HG03565 (cell line): ENCODE data around the gene DSN1.
"Not testable (repeated sequence)": the region's sequence is repeated elsewhere in the genome, so short reads cannot be mapped to it uniquely, and the experiment has no call there.

Experiments used
- ATAC-seq: cut with Tn5 transposase; IDR thresholded peaks from one replicate; pipeline ENCODE4 v1.9.1; 2021; ENCODE audit warnings: mild to moderate bottlenecking, moderate library complexity; ENCODE audit not compliant: unreplicated experiment

DSN1 gene

DNA sequence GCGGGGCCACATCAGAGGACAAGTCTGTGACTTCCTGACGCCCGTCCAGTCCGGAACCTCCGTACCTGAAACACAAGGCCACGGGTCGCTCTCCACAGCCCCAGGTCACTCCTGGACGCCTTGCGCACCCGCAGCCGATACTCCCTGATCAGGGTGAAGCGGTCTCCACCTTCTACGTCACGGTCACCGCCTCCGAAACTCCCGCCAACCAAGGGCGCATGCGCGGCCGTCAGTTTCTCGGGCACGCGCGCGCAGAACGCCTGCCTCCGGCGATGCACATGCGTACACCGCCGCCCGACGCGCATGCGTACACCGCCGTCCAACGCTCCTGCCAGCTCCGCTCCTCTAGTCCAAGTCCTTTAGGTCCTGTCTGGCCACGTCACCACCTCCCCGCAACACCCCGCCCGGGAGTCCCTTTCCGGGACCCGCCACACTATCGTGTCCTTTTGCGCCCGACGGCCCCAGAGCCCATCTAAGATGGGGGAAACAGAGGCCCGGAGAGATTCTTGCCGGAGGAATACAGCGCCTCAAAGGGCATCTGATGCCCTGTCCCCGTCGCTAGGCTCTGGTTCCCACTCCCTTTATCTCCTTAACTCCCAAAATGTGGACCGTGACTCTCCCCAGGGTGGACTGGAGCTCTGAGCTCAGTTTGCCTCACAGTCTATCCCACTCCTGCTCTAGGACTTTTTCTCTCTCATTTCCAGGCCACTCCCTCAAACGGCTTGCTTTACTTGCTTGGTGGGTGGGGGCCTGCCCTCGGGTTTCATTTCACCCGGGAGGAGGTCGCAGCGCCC lies at the start of gene DSN1:
Gene DSN1 (minus strand): TSS at position 167 of the 794 bp plus-strand sequence. CDS start 2,305 bp downstream, outside the sequence.
- peak; percentile 70 for ATAC-seq

DNA sequence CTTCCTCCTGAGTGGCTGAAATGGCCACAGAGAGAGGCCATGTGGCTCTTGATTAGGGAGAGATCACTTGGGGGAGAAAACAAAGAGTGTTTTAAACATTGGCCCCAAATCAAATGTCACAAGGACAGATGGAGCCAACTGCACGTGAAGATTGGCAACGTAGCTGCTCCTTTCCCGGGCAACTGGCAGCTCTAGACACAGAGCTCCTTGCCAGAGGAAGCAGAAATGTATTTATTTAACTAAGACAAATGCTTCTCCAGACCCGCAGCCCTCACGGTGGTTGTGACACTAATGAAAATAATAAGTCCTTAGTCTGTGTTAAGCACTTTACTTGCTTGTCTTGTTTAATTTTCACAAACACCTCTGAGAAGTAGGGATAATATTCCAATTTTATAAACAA lies 49.6 kb upstream of the DSN1 start:
- no peak for ATAC-seq

DNA sequence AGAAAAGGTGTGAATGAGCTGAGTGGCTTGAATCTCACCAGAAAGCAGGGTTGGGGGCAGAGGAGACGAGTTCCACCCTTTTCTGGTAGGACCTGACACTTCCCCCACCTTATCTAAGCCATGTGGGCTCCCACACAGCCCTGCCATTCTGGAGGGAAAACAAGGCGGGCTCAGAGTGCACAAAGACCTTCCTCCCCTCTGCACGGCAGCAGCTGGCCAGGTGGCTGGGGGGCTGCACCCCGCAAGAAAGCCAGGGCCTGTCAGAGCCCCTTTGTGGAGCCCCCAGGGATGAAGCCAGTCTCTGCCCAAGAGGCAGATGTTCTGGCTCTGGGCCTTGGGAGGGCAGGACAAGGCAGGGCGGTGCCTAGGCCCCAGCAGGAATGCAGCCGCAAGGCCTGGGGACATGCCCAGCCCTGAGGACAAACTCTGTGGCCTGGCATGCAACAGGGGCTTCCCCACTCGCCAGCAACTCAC lies 48.4 kb upstream of the DSN1 start:
- no peak for ATAC-seq

DNA sequence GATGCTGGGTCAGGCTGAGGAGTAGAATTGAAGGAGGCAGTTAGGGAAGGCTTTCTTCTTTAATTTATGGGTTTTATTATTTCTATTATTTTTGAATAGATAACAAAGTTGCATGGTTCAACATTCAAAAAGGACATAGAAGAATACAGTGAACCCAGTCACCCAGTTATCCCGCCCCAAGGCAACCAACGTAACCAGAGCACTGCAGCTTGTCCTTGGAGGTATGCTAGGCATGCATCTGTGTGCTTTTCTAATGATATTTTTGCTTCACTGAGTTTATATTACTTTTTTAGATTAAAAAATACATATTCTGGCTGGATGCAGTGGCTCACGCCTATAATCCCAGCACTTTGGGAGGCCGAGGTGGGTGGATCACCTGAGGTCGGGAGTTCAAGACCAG lies 47.4 kb upstream of the DSN1 start:
- no peak for ATAC-seq

GRCh38 chr20:36820073-36820472 lies 46.5 kb upstream of the DSN1 start:
- ATAC-seq: no peak

DNA sequence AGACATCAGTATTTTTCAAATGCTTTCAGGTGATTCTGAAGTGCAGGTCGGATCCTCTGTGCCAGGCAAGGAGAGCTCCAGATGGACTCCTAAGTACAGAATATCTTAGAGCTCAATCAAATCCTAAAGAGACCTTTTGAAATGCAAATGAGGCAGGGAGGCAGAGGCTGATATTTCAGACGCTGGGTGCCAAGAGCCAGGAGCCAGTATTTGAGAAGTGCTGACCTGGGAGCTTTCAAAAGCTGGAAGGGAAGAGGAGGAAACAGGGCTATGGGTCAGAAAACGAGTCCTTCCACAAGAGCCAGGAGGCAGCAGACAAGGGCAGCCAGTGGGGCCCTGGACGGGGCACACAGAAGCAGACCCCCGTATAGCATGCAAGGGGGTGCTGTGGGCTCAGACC lies 46.1 kb upstream of the DSN1 start:
- ATAC-seq: no peak

DNA sequence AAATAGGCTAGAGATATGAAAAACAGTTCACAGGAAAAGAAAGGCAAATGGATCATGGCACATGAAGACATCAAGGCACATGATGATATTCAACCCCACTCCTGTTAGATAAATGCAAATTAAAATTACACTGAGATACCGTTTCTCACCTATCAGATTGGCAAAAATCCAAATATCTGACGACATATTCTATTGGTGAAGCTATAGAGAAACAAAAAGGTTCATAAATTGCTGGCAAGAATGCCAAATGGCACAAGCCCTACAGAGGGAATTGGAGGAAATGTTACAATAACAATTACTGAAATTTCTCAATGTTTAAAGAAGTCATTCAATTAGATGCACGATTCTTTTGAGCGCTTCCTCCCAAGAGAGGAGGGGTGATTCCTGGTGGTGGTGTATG lies 45.3 kb upstream of the DSN1 start:
- no peak for ATAC-seq

DNA sequence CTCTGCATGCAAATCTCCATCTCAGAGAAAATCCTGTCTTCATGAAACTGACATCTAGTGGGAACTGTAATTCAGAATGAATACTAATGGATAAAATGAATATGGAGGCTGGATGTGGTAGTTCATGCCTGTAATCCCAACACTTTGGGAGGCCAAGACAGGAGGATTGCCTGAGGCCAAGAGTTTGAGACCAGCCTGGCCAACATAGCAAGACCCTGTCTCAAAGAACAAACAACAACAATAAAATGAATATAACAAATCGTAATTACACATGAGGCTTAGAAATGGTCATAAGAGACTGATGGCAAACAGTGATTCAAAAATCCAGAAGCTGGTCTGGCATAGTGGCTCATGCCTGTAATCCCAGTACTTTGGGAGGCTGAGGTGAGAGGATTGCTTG lies 44.6 kb upstream of the DSN1 start:
- no peak for ATAC-seq

DNA sequence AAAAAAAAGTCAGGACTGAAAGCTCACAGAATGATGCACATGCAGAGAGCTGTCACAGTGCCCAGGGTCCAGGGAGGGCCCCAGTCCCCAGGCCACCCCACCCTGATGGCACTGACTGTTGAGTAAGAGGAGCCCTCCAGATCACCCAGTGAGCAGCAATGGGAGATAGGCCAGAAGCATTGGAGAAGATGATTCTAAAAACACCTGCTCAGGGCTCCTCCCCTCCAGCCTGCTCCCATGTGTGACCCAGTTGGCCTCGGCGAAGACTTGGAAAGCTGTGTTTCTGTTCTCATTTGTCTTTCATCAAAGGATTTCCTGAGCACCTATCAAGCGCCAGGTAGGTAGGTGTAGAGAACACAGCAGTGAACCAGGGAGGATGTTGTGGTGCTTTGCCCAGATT lies 43.9 kb upstream of the DSN1 start:
- ATAC-seq: no peak

- no peak for ATAC-seq
Measured at GRCh38 chr20:36815454-36816091, 42.0 kb upstream of the DSN1 start.

DNA sequence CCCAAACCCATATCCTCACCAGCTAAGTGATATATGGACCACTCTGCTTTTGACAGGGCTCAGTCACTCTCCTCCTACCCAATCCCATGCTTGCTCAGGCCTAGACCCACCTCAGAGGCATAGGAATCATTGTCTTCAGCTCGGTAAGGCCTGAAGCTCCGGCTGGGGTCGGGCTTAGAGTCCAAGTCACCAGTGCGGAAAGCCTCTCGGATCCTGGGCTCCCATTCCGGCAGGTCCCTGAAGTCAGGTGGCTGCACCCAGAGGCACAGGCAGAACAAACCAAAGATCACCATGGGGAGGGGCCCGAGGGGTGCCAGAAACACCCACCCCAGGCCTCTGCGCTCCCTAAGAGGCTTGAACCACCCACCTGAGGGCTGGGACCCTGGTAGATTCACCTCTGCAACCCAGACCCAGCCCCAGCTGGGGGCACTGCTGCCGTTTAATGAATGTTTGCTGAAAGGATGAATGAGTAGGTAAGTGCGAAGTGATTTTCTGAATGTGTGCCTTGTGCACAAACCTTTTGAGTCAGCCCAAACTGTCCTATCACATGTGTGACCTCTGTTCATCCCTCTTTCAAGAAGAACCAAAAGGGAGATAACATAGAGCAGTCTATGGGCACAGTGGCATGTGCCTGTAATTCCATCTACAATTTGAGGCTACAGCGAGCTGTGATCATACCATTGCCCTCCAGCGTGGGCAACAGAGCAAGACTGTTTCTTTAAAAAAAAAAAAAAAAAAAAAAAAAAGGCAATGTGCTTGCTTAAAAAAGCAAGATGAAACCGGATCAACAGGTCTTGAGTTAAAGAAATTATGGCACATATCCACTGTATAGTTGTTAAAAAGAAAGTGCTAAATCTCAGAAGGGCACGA lies 39.3 kb upstream of the DSN1 start:
- ATAC-seq: no peak

DNA sequence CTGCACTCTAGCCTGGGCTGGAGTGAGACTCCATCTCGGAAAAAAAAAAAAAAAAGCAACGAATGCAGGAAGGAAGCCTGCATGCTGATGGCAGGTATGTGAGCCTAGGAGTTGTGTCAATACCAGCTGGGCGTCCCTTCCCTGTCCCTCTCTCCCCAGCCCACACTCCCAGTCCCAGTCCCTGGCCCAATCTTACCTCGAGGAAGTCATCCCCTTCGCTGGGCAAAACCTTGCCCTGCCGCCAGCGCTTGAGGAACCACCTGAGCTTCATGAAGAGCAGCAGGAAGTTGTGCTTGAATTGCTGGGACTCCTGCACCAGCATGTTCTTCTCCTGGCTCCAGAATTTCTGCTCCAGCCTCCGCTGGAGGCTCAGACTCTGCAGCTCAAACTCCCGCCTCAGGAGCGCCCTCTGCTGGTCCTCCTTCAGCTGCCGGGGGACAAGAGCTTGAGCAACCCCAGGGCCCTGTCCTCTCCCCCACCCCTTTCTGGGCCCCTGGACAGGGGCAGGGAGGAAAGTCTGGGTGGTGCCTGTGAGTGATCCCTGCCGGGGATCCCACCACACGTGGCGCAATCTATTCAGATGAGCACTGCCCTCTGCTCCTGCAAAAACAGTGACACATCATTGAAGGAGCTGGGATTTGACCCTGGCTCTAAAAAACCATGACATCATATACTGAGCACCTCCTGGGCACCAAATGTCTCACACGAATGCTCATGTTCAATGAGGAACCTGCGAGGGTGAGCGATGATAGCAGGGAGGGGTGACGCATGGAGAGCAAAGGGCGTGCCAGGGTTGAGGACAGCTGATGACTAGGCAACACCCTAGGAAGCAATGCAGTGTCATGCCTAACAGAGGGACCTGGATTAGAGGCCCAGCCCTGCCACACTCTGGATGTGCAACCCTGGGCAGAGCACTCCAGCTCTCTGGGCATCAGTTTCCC lies 35.0 kb upstream of the DSN1 start:
- no peak for ATAC-seq

DNA sequence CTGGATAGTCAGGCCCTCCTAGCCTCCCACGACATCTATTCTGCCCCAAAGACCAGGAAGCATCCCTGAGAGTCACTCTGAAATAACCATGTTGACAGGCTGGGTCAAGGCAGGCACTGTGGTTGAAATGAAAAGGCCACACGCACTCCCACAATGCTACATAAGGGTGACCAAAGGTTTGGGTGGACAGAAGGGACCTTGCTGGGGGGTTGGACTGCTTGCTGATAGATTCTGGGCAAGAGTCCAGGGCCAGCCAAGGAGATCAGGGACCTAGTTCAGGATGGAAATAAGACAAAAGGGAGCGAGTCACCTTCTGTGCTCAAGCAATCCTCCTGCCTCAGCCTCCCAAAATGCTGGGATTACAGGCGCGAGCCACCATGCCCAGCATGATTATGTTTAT lies 32.5 kb upstream of the DSN1 start:
- ATAC-seq: no peak

- ATAC-seq: no peak
Measured at GRCh38 chr20:36805396-36805795, 31.8 kb upstream of the DSN1 start.

DNA sequence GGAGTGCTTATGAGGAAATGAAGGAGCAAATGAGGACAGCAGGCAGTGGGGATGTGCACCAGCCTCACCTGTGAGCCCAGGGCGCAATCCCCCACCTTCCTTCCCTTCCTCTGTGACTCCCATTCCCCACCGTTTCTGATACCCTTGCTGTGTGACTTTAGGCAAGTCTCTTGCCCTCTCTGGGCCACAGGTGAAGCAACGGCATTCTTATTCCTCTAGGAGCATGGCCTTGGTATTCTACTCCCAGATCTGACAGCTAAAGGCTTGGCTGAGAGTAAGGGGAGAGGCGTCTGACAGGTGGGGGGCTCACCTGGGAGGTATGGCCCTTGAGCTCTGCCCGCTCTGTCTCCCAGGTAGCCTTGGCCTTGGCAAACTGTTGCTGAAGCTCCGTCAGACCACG lies 30.9 kb upstream of the DSN1 start:
- no peak for ATAC-seq

GRCh38 chr20:36802326-36803222 lies 29.0 kb upstream of the DSN1 start:
- no peak for ATAC-seq

DNA sequence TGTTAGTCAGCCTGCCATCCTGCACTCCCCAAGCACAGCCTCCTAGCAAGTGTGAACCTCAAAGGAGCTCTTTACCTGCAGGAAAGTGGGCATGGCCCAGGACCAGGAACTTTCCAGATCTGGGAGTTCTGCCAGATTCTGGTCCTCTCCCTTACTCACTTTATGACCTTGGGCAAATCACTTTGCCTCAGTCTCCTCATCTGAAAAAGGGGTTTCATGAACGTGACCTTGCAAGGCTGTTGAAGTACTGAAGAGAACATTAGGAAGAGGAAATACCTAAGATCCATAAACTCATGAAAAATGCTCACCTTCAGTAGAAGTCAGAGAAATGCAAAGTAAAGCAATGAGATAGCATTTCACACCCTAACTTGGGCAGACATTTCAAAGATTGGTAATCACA lies 26.8 kb upstream of the DSN1 start:
- ATAC-seq: no peak

- not testable (repeated sequence) for ATAC-seq
Measured at GRCh38 chr20:36799313-36799712, 25.8 kb upstream of the DSN1 start.

GRCh38 chr20:36796875-36797274 lies 23.3 kb upstream of the DSN1 start:
- no peak for ATAC-seq
